AG20443 (cell line): ENCODE results near the gene UCP2.

ENCODE experiments used
- DNase-seq: peaks from one replicate; pipeline ENCODE4 v3.0.0; 2012; ENCODE audit warnings: low spot score, mixed read lengths

Gene UCP2

DNA sequence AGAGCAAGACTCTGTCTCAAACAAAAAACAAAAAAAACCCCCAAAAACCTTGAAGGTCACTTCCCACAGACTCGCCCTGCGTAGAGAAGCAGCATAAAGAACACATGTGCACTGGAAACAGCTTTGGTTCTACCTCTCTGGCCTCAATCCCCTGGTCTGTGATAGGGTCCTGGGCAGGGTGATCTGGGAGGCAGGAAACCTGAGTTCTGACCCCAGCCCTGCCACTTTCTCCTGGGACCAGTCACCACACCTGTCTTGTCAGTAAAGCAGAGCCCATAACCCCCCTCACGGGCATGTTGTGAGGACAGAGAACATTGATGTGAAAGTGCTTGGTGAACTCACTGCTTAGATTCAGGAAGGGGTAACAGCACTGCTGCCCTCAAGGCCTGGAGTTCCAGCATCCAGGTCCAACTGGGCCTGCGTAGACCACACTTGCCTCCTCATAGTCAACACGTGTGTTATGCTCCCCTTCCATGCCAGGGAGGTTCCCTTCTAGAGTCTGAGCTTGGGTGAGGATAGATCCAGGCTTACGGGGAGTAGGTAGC lies 11.4 kb downstream of the UCP2 start:
- no peak for DNase-seq

DNA sequence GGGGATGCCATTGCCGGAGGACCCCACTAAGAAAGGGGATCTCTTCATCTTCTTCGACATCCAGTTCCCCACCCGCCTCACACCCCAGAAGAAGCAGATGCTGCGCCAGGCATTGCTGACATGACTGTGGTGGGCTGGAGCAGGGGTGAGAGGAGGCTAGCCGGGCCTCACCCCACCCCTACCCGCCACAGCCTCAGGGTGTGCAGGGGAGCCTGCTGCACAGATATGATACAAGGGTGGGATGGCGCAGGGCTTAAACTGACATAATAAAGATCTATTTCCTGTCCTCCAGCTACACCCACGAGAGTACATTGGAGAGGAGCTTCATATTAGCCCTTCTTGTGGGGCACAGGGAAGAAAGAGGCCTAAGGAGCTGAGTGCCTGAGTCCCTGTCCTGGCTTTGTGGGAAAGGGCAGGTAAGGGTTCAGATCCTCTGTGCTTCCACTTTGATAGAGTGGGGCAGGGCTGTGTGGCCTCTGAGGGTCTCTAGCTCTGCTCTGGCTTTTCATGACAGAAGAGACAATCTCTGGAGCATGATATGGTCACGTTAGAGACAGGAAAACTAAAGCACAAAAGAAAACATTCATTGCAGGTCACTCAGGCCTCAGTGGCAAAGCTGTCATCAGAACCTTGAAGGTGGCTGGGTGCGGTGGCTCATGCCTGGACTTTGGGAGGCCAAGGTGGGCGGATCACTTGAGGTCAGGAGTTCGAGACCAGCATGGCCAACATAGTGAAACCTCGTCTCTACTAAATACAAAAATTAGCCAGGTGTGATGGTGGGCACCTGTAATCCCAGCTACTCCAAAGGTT lies 12.4 kb downstream of the UCP2 start:
- DNase-seq = no peak

DNA sequence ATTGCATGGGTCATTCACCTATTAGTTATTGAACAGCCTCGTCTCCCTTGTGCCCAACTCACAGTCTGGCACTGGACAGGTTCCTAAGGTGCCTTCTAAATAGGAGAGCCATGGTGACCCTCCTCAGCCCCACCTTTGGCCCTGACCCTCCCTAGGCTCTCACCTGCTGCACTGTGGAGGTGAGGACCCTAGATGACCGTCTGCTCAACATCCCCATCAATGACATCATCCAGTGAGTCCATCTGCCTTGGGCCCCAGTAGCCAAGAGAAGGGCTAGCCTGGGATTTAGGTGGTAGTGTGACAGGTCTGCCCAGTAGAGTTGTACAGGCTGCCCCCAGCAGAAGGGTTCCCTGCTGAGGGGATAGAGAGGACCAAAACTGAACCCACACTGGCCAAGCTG lies 13.6 kb downstream of the UCP2 start:
- no peak for DNase-seq

DNA sequence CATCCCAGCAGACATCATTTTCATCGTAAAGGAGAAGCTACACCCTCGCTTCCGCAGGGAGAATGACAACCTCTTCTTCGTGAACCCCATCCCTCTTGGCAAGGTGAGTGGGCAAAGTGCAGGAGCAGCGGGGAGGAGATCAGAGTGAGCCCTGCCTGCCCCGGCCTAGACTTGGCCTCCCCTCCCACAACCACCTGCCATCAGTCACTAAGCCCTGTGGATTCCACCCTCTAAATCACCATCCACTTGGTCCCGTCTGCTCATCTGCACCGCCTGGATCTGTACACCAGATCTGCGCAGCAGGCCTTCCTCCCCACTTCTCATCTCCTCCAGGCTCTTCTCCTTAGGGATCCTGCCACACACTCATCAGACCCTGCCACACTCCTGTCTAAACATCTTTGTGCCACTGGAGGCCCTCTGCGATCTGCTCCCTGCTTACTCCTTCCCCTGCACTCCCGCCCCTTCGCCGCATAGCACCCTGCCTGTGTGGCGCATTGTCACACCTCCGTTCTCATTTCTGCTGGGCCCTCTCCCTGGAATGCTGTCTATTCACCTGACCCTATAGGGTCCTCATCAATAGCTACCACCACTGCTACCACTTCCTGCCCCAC lies 14.2 kb downstream of the UCP2 start:
- DNase-seq = no peak

DNA sequence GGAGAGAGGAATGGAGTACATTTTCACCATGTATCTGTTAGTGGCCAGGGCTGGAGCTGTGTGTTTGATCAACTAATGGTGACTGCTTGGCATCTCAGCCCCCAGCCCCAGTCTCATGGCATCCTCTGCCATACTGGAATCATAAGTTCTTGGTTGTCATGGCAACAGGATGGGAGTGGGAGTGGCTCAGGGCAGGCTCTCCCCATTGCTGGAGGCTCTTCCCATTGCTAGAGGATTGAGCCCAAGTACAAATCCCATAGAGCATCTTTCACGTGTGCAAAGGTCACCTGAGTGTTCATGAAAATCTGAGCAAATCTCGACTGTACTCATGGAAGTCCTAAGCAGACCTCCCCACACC lies 16.9 kb downstream of the UCP2 start:
- DNase-seq = no peak

DNA sequence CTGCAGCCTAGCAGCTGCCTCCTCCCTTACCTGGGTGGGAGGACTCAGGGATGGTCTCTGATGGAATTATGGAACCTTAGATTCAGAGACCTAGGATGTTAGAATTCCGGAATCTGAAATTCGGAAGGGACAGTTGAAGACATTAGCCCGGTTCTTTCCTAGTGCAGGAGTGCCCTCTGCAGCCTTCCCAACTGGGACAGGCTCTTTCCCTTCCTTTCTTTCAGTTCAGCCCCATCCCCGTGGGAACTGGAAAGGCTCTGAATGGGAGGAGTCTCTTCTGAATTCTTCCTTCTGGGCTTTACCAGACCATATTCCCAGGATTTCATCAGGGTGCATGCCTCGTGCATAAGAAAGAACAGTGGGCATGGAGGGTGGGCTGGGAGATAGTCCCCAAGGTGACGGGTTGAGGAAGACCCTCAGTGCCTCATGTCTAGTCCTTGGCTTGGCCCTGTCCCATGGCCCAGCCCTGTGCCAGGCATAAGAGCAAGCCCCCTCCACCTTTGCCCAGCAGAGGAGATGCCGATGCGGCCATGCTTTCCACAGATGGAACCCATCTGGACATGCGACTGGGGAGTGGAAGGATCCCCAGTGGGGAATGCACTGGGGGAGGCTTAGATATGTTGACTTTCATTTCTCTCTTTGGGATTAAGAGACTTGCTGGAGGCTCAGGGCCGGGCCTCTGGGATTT lies 17.4 kb downstream of the UCP2 start:
- no peak for DNase-seq

DNA sequence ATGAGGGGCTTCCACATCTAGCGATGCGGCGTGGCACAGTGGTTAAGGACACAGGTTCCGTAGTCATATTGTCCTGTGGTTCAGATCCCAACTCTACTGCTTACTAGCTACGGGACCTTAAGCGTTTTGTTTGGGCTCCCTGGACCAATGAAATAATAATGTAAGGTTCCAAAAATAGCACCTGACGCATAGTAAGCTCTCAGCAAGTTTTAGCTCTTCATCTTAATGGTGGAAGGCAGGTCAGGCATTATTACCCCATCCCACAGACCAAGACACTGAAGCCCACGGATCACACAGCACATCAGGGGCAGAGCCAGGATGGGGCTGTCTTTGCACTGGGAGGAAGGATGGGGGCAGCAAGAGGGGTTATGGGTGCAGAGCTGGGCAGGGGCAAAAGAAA lies 18.8 kb downstream of the UCP2 start:
- DNase-seq = no peak

DNA sequence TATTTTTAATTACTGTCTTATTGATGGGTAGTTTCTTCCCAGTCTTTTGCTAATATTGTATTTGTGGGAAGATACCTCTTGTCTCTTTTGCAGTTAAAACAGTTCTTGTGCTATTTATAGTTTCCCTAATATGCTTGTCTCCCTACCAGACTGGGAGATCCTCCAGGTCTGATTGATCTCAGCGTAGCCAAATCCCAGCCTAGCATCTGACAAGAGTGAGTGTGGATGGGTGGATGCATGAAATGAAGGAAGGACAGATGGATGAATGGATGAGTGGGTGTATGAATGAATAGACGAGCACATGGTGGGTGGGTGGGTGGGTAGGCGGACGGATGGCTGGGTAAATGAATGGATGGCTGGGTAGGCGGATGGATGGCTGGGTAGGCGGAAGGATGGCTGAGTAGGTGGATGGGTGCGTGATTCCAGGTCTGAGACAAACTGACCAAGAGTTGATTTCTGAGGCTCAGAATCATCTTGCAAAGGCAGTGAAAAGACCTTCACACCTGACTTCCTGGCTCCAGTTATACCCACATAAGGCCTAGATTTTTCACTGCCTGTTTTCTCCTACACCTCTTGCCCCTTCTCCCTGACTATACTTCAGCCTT lies 20.4 kb downstream of the UCP2 start:
- DNase-seq = no peak

DNA sequence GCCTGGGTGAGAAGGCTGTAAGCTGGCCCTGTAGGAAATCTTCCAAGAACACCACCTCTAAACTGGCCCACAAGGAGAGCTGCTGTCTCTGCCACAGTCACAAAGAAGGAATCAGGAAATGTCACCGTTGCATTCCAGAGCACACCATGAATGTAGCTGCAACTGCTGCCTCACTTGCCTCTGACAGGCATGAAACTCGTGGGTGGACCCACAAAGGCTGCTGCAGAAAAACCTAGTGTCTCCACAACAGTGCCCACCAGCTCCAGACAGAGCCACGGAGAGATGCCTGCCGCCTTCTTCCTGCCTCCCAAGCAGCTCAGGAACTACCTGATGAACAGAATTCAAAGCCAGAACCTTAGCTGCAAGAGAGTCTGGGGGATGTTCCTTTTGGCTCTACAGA lies 21.3 kb downstream of the UCP2 start:
- peak; percentile 56 for DNase-seq

DNA sequence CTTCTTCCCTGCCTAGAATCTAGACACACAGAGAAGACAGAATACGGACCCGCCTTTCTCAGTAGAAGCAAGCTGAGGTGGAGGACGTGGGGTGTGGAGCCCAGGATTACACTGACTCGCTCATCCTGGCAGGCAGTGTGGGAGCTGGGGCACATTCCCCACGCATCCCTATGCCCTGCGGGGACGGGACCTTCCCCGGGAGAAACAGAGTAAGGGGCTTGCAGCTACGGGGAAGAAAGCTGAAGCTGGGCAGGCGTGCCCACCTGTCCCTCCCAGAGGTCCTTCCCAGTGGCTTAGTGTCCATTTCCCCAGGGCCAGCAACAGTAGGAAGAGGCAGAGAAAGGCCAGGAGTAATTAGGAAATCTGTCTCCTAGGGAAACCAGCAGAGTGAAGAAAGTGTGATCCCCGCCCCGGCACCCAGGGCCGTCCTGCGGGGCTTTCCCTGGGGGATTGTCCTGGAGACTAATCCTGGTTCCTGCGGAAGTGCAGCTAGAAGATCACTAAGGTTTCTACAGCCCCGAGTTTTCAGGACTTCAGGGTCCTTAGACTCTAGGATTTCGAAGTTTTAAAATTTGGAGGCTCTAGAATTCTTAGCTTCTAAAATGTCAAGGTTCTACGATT lies 24.0 kb downstream of the UCP2 start:
- DNase-seq = no peak

DNA sequence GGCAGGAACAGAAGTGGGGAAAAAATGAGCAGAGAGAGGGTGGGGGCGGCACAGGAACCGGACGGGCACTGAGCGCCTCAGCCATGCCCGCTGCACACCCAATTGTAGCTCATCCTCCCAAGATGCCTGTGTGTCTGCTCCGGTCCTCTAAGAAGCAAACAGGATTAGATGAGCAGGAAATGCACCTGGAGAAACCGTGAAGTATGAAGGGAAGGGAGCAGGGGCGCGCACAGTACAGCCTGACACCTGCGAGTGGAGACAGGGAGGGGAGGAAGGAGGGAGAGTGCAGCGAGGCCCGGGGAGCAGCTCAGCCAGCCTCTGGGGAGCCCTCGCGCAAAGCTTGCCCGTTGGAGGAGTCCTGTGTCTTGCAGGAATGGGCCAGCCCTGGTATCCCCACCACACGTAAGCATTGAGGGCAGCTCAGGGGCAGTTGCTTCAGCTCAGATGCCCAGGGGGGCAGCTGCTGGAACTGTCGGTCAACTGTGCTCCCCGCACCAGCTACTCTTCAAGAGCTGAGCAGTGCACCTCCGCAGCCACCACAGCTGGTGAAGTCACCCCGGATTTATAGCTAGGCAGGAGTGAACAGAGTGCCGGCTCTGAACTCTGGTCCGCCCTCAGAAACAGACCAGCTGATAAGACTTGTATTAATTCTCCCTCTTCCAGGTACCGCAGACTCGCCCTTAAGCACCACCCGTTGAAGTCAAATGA lies 24.8 kb downstream of the UCP2 start:
- DNase-seq = no peak

DNA sequence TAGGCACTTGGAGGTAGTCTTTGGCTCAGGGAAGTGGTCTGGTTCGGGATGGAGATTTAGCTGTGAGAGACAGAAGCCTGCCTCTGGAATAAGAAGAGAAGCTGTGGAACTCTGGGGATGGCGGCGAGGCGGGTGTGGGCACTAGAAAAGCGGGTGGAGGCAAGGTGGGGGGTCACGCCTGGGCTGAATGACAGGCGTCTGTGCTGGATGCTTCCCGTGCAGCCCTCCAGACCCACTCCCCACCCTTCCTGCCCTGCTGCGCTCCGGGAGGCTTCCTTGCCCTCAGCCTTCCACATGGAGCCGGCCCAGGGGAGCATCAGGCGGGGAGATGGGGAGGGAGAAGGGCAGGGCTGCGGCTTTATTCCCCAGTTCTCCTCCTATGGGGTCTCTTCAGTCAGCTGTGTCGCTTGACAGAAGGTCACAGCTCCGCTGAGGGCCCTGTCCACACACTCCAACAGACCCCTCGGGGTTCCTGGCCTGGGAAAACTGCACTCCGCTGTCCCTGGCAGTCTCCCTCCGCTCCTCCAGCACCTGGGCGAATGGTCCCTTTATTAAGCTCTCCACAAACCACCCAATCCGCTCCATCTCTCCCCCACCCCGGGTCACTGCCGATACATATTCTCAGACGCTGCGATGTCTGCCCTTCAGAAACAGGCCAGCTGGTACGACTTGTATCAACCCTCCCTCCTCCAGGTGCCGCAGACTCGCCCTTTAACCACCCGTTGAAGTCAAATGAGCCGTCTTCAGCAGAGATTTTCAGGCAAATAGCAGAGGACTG lies 25.6 kb downstream of the UCP2 start:
- no peak for DNase-seq

DNA sequence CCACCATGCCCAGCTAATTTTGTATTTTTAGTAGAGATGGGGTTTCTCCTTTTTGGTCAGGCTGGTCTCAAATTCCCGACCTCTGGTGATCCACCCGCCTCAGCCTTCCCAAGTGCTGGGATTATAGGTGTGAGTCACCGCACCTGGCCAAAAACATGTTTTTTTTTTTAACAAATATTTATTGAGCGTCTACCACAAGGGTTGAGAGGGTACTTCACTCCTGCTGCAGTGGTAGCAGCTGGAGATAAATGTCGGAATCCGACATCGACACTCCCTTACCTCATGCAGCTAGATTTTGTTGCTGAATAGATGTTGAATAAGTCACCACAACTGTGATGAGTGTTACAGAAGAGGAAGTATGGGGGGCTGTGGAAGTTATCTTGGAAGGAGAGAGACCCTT lies 30.8 kb downstream of the UCP2 start:
- DNase-seq = no peak

DNA sequence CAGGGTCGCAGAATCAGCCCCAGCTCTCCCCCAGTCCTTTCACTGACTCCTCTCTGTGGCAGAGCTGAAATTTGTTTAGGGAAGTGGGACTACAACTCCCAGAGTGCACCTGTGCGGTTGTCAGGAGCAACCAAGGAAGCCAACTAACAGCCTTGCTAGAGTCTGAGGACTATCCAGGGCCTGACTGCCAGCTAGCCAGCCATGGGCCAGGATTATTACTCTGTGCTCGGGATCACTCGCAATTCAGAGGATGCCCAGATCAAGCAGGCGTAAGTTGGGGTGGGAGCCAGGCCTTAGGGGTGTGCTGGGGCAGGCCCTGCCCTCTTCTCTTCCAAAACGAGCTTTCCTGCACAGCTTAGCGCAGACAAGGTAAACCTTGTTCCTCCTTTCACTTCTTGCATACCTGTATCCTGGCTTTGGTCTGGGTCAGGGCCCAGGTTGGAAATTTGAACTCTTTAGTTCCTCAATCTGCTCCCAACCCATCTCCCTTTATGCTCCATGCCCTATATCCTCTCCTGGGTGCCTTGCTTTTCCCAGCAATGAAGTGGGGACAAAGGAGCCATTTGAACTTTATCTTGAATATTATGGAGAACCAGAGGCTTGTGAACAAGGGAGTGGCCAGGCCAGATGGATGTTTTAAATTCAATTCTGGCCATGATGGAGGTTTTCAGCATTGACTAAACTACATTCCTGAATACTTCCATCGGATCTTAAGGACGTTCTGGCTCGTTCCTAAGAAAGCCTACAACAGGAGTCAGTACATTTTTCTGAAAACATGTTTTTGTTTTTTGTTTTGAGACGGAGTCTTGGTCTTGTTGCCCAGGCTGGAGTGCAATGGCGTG lies 31.6 kb downstream of the UCP2 start, which contains the start of gene DNAJB13:
TSS of gene DNAJB13 (plus strand) at position 158 of the 842 bp plus-strand sequence. CDS start at position 202, 44 bp downstream.
- peak; percentile 85 for DNase-seq

DNA sequence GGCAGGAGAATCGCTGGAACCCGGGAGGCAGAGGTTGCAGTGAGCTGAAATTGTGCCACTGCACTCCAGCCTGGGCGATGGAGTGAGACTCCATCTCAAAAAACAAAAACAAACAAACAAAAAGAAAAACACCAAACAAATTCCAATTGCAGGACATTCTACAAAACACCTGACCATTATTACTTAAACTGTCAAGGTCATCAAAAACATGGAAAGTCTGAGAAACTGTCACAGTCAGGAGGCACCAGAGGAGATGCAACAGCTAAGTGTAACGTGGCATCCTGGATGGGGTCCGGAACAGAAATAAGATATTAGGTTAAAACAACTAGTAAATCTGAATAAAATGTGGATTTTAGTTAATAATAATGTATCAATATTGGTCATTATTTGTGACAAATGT lies 32.7 kb downstream of the UCP2 start:
- no peak for DNase-seq

DNA sequence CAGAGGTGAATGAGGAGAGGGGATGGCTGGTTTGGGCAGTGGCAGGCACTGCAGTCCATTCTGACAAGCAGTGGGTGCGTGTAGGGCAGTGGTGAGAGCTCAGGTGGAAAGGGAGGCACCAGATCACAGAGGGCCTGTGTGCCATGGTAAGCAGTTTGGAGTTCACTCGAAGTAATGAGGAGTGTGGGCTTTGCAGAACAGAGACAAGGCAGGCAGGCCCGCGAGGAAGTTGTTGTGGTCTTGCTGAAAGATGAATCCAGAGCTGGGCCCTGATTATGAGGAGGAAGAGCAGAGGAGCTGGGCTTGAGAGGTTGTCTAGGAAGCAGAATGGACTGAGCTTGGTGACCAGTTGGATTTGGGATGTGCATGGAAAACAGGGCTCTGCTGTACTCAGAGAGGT lies 33.4 kb downstream of the UCP2 start:
- no peak for DNase-seq

DNA sequence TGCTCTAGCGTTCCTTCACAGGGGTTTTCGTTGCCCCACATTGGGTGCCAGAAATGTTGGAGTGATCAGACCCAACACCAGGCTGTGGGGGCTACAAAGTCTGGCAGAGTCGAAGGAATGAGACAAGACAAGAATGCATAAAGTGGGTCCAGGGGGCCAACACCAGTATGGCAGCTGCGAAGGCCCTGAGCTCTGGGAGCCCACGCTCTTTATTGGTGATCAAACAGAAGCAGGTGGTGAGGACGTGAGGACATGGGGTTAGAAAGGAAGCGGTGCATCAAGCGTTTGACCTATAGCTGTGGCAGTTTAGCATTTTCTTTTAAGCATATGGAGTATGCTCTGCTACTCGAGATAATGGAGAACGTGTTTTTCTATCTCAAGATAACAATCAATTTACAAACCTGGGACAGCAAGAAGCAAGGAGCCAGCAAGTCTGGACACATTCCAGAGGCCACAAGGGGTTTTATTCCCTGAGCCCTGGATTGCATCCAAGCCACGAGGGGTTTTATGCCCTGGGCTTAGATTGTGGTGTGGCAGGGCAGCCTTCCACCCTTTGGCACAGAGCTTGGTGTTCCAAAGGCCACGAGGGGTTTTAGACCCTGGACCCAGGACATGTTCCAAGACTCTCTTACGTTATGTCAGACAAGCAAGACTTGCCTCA lies 35.7 kb downstream of the UCP2 start:
- DNase-seq = no peak

DNA sequence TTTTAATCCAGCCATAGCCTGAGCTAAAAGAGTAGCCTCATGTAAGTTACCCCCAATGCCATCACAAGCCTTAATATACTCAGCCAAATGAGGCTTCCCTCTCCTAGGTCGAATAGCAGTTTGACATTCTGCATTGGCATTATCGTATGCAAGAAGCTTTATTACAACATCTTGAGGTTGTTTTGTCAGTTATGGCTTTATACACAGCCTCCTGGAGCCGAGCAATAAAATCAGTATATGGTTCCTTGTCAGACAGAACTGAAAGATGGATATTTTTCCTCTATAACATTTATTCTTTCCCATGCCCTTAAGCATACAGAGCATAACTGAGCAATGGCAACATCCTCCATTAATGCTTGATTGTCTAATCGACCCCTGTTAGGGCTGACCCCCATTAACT lies 37.2 kb downstream of the UCP2 start:
- DNase-seq = no peak

DNA sequence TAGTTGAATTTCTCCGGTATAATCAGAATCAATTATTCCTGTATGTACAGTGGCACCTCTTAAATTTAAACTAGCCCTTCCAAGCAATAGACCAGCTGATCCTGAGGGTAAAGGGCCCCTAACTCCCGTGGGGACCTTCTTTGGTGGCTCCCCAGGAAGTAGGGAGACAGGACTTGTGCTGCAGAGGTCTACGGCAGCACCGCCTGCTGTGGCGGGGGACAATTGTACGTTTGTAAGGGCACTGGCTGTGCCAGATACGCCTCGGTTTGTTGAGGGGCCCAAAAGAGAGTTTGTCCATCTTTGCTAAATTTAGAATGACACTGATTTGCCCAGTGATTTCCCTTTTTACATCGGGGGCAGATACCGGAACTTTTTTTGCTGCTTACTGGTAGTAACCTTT lies 37.7 kb downstream of the UCP2 start:
- DNase-seq = no peak
